NCI-H1417 (cell line): ENCODE measurements around the gene FBRSL1.

Experiments used
- DNase-seq, 3 experiments: peaks; one replicate each; lab custom pipeline; 2025; lab: John Stamatoyannopoulos, UW

The FBRSL1 gene

GRCh38 chr12:132496710-132497109 is 6.8 kb downstream of the FBRSL1 start:
- DNase-seq = no peak

GRCh38 chr12:132497514-132498405 is 7.8 kb downstream of the FBRSL1 start:
- no peak for DNase-seq

- no peak for DNase-seq
Measured at GRCh38 chr12:132498931-132499330, 9.0 kb downstream of the FBRSL1 start.

GRCh38 chr12:132500142-132500855 is 10.3 kb downstream of the FBRSL1 start:
- DNase-seq = no peak

GRCh38 chr12:132500856-132501180 is 10.9 kb downstream of the FBRSL1 start:
- DNase-seq = no peak

GRCh38 chr12:132501204-132501940 is 11.4 kb downstream of the FBRSL1 start:
- DNase-seq = no peak

- peak in 1 of 3 experiments; percentile 13 for DNase-seq
Measured at GRCh38 chr12:132502149-132502881, 12.4 kb downstream of the FBRSL1 start.

GRCh38 chr12:132502882-132503193 is 12.9 kb downstream of the FBRSL1 start:
- no peak for DNase-seq

- DNase-seq = no peak
Measured at GRCh38 chr12:132503618-132504204, 13.8 kb downstream of the FBRSL1 start.

GRCh38 chr12:132505105-132505851 is 15.3 kb downstream of the FBRSL1 start:
- DNase-seq = no peak

- no peak for DNase-seq
Measured at GRCh38 chr12:132505852-132506219, 15.9 kb downstream of the FBRSL1 start.

- DNase-seq = peak; percentile 30 to 54 (median 50)
Measured at GRCh38 chr12:132506328-132507160, 16.6 kb downstream of the FBRSL1 start.

GRCh38 chr12:132507161-132507538 is 17.2 kb downstream of the FBRSL1 start:
- no peak for DNase-seq

- DNase-seq = peak in 1 of 3 experiments; percentile 10
Measured at GRCh38 chr12:132507656-132508490, 17.9 kb downstream of the FBRSL1 start.

- DNase-seq = no peak
Measured at GRCh38 chr12:132508491-132508740, 18.5 kb downstream of the FBRSL1 start.

- DNase-seq = no peak
Measured at GRCh38 chr12:132508860-132509732, 19.1 kb downstream of the FBRSL1 start.

GRCh38 chr12:132510111-132510724 is 20.3 kb downstream of the FBRSL1 start:
- no peak for DNase-seq
